K562 (cell line): ENCODE measurements around the gene FAM124A. TPM values are rescaled to one million over a fixed set of nuclear protein-coding genes. Genes with fewer than 3 reads are reported as not detected.

Experiments
- ATAC-seq: fragments of 200-7000 bp; cut with Tn5 transposase; 3 replicates; pipeline ENCODE4 v1.9.1; 2020; ENCODE audit warnings: moderate library complexity
- BruUV-seq: library from RNA; stranded (reverse); fragments of 400-500 nt; replicated peaks from 2 replicates; lab custom pipeline; 2021; lab: Mats Ljungman, UMichigan
- CTCF ChIA-PET: fragments of 300-600 bp; formaldehyde crosslinking; extraction: SDS; loops from one replicate; lab custom pipeline; 2021; ENCODE audit warnings: low intra/inter-chr PET ratio; lab: Yijun Ruan, JAX
- POLR2A ChIA-PET: fragments of 300-600, 350-650 bp; sonication (Branson Sonifier 250); formaldehyde crosslinking; extraction: SDS; loops from one replicate; lab custom pipeline; 2021; ENCODE audit warnings: antibody characterized with exemption, inconsistent platforms; lab: Yijun Ruan, JAX
- DNase-seq, 4 experiments: peaks; one replicate each; pipeline versions ENCODE4 v3.0.0 to v3.0.0-alpha.2; 2011 to 2018; ENCODE audit warnings: low spot score in 3 of 4, mixed read lengths in 3 of 4; ENCODE audit errors: extremely low read depth in 1 of 4
- FAIRE-seq: peaks from 2 replicates; lab custom pipeline; 2011; peaks lifted over from hg19 to GRCh38; lab: Jason Lieb, UNC
- H2AFZ ChIP-seq: 2 replicates; pipeline ENCODE4 v1.6.0; 2011; ENCODE audit warnings: low read depth, low read length, control low read depth, inconsistent platforms
- H3K27ac ChIP-seq: fragments of 200-600 bp; 3 replicates; pipeline ENCODE4 v1.8.0; 2011; ENCODE audit warnings: low read depth, mild to moderate bottlenecking, control low read depth, inconsistent platforms, low read length, moderate library complexity, mixed read lengths; ENCODE audit errors: extremely low read depth
- H3K27me3 ChIP-seq, 2 experiments: fragments of 300-600 bp in 1 of 2; 2 replicates in 1 of 2; 3 replicates in 1 of 2; pipeline versions ENCODE4 v1.6.0 to v1.8.0; 2011; ENCODE audit warnings: inconsistent platforms in 2 of 2, low read length in 2 of 2, mild to moderate bottlenecking in 1 of 2, mixed read lengths in 1 of 2, moderate library complexity in 1 of 2; ENCODE audit not compliant: control insufficient read depth in 2 of 2, insufficient read depth in 2 of 2
- H3K36me3 ChIP-seq: fragments of 300-600 bp; 3 replicates; pipeline ENCODE4 v1.8.0; 2011; ENCODE audit warnings: mild to moderate bottlenecking, low read length, inconsistent platforms; ENCODE audit not compliant: control insufficient read depth, insufficient read depth
- H3K4me1 ChIP-seq, 2 experiments: fragments of 200-600 bp in 1 of 2; replicated peaks in 1 of 2; 2 replicates in 1 of 2; 3 replicates in 1 of 2; pipeline versions ENCODE4 v1.5.1 to v1.8.0; 2011; ENCODE audit warnings: inconsistent platforms in 2 of 2, low read length in 2 of 2, mild to moderate bottlenecking in 1 of 2, mixed read lengths in 1 of 2, moderate library complexity in 1 of 2; ENCODE audit not compliant: control insufficient read depth in 2 of 2, insufficient read depth in 2 of 2
- H3K4me2 ChIP-seq: 2 replicates; pipeline ENCODE4 v1.6.1; 2011; ENCODE audit warnings: low read length, control low read depth, inconsistent platforms, mixed read lengths; ENCODE audit not compliant: insufficient read depth
- H3K4me3 ChIP-seq: fragments of 200-600 bp; sonication (generic), shearing (Covaris generic); 2 replicates; pipeline ENCODE4 v1.5.1; 2016; ENCODE audit warnings: control low read depth, inconsistent platforms
- H3K79me2 ChIP-seq: fragments of 200-600 bp; 3 replicates; pipeline ENCODE4 v1.8.0; 2011; ENCODE audit warnings: low read length, inconsistent platforms; ENCODE audit not compliant: control insufficient read depth, insufficient read depth
- H3K9ac ChIP-seq, 2 experiments: 2 replicates each; pipeline versions ENCODE4 v1.6.0 to v1.6.1; 2011; ENCODE audit warnings: low read depth in 2 of 2, low read length in 2 of 2, control low read depth in 1 of 2, inconsistent platforms in 1 of 2, mild to moderate bottlenecking in 1 of 2, mixed read lengths in 1 of 2; ENCODE audit not compliant: insufficient read depth in 1 of 2
- H3K9me1 ChIP-seq: one replicate; pipeline ENCODE4 v1.6.0; 2011; ENCODE audit warnings: inconsistent platforms, mild to moderate bottlenecking, low read length, moderate library complexity; ENCODE audit not compliant: control insufficient read depth, insufficient read depth
- H3K9me3 ChIP-seq: replicated peaks from 2 replicates; pipeline ENCODE4 v1.5.1; 2011; ENCODE audit warnings: low read depth, low read length, inconsistent platforms; ENCODE audit not compliant: control insufficient read depth, insufficient read depth
- H4K20me1 ChIP-seq: replicated peaks from 2 replicates; pipeline ENCODE4 v1.6.1; 2011; ENCODE audit warnings: low read length, inconsistent platforms, mixed read lengths; ENCODE audit not compliant: control insufficient read depth, insufficient read depth
- CBX2 ChIP-seq: fragments of 200-600 bp; sonication (generic); IDR thresholded peaks from one replicate; pipeline ENCODE4 v1.6.1; 2012; ENCODE audit warnings: mild to moderate bottlenecking, low read length, inconsistent platforms; ENCODE audit not compliant: insufficient read depth, poor library complexity, severe bottlenecking
- ETS2 ChIP-seq: IDR thresholded peaks from 2 replicates; pipeline ENCODE4 v1.6.1; 2016; ENCODE audit warnings: borderline replicate concordance, missing genetic modification characterization, mild to moderate bottlenecking, moderate library complexity, missing compliant biosample characterization; ENCODE audit not compliant: poor library complexity, severe bottlenecking
- HDAC8 ChIP-seq: fragments of 450-650 bp; IDR thresholded peaks from 2 replicates; pipeline ENCODE4 v1.6.1; 2016; ENCODE audit warnings: mild to moderate bottlenecking, missing genetic modification characterization, moderate library complexity, missing compliant biosample characterization
- HIVEP1 ChIP-seq: fragments of 250-450 bp; sonication (Bioruptor Pico); IDR thresholded peaks from 2 replicates; pipeline ENCODE4 v1.4.0; 2020; ENCODE audit warnings: mild to moderate bottlenecking
- KLF10 ChIP-seq: fragments of 250-450 bp; sonication (Bioruptor Pico); IDR thresholded peaks from 2 replicates; pipeline ENCODE4 v1.6.1; 2021; ENCODE audit warnings: matching md5 sums
- NFRKB ChIP-seq: fragments of 450-650 bp; IDR thresholded peaks from 2 replicates; pipeline ENCODE4 v1.6.1; 2016; ENCODE audit warnings: low read depth
- PHF21A ChIP-seq: fragments of 450-650 bp; IDR thresholded peaks from 2 replicates; pipeline ENCODE4 v1.6.1; 2017; ENCODE audit warnings: low read depth, borderline replicate concordance
- RAD21 ChIP-seq, 2 experiments: fragments of 250-450 bp in 1 of 2; fragments of 450-650 bp in 1 of 2; sonication (Bioruptor Pico) in 1 of 2; formaldehyde crosslinking in 1 of 2; IDR thresholded peaks in 1 of 2; conservative IDR thresholded peaks in 1 of 2; 2 replicates each; pipeline versions ENCODE4 v1.4.0 to v1.8.0; 2020 to 2022; ENCODE audit warnings: mild to moderate bottlenecking in 2 of 2, moderate library complexity in 1 of 2
- RB1 ChIP-seq: fragments of 450-650 bp; IDR thresholded peaks from 2 replicates; pipeline ENCODE4 v1.6.1; 2017; ENCODE audit warnings: low read depth, mild to moderate bottlenecking
- SMARCA5 ChIP-seq: fragments of 450-650 bp; IDR thresholded peaks from 2 replicates; pipeline ENCODE4 v1.6.1; 2016
- SMARCB1 ChIP-seq: IDR thresholded peaks from 2 replicates; pipeline ENCODE4 v1.6.1; 2011; ENCODE audit warnings: improper control_type of control experiment, low read depth; ENCODE audit not compliant: insufficient read length
- TCF15 ChIP-seq: fragments of 250-450 bp; sonication (Bioruptor Pico); IDR thresholded peaks from 2 replicates; pipeline ENCODE4 v1.8.0; 2022; ENCODE audit warnings: moderate library complexity, mild to moderate bottlenecking, inconsistent platforms
- ZNF121 ChIP-seq: sonication (generic); formaldehyde crosslinking; conservative IDR thresholded peaks from 2 replicates; pipeline ENCODE4 v1.8.0; 2022; ENCODE audit warnings: missing genetic modification reagents
- ZNF764 ChIP-seq: fragments of 250-450 bp; sonication (Bioruptor Pico); IDR thresholded peaks from 2 replicates; pipeline ENCODE4 v1.4.0; 2020; ENCODE audit warnings: low read depth, mild to moderate bottlenecking, moderate library complexity
- ZNF77 ChIP-seq: fragments of 250-450 bp; sonication (Bioruptor Pico); IDR thresholded peaks from 2 replicates; pipeline ENCODE4 v1.5.0; 2020
- WGBS: fragments of 100-300 bp; shearing (Covaris generic); methylation state at CpG from one replicate; pipeline ENCODE4 v1.1.6; 2016; ENCODE audit warnings: low coverage, mixed read lengths; ENCODE audit not compliant: insufficient coverage; ENCODE audit errors: missing lambda C conversion rate; 5-methylcytosine and 5-hydroxymethylcytosine counted together
- in situ Hi-C: fragments of 300-500 bp; cut with MboI; formaldehyde crosslinking; loops from 4 replicates; pipeline ENCODE4 v1.15.0; 2018; ENCODE audit warnings: inconsistent platforms, mixed read lengths
- intact Hi-C: fragments of 100-400 bp; cut with micrococcal nuclease; formaldehyde crosslinking; loops from 2 replicates; pipeline ENCODE4 v1.14.2; 2022
- polyA plus RNA-seq, 8 experiments: library from polyadenylated mRNA; depleted of rRNA in 4 of 8; stranded (reverse) in 5 of 8; unstranded in 3 of 8; fragments of >200 nt; fragmentation: Nextera tagmentation in 2 of 8; fragmentation: Illumina TruSeq in 1 of 8; extraction: Ambion mirVana in 2 of 8; extraction: Trizol in 1 of 8; gene quantifications; 2 replicates each; pipeline versions ENCODE4 v1.2.1 to v1.2.3, GENCODE V29; 2011 to 2014; ENCODE audit warnings: inconsistent platforms in 1 of 8, missing spikeins in 1 of 8
- total RNA-seq, 7 experiments: library from RNA; depleted of rRNA in 6 of 7; stranded (reverse); fragments of >200 nt in 6 of 7; fragmentation: Illumina TruSeq in 2 of 7; extraction: Trizol in 2 of 7; gene quantifications; 2 replicates each; pipeline versions ENCODE4 v1.2.1 to v1.2.3, GENCODE V29; 2011 to 2021; ENCODE audit warnings: low replicate concordance in 1 of 7
- TF ChIP-seq, protein P1 (sequence below): sonication (generic); formaldehyde crosslinking; IDR thresholded peaks from 2 replicates; pipeline ENCODE4 v1.5.0; 2020; ENCODE audit warnings: missing genetic modification reagents

Gene FAM124A
- total and polyA plus RNA-seq, 9 of the 15 experiments (the other 6 are each of a cell fraction or from before 2014, with no cell fraction given), result not detected

- no TSS peak for BruUV-seq
- no peak for ATAC-seq
- no peak overlapping the region for H3K4me2 ChIP-seq
- no peaks in the 10 kb centered on the region for H3K4me1 ChIP-seq
- no peak overlapping the region for H3K9ac ChIP-seq
- no peak for FAIRE-seq
- no peak overlapping the region for H3K27ac ChIP-seq
- H3K9me3 ChIP-seq, result no peaks in the 10 kb centered on the region
- no peak overlapping the region for H3K4me3 ChIP-seq
- H3K79me2 ChIP-seq, result no peaks in the 10 kb centered on the region
- intact Hi-C loops, result no loop called here
- no peak overlapping the region for H2AFZ ChIP-seq
- in situ Hi-C loops, result no loop called here
- H3K27me3 ChIP-seq, result peaks cover 2 to 30% of the 10 kb centered on the region in 2 experiments; a peak in 3 of 5 replicates
- H3K36me3 ChIP-seq, result no peaks in the 10 kb centered on the region
- POLR2A ChIA-PET, result interaction anchor here (0.6 kb wide), 1 partner anchor 14 kb away, joined by 3 read pairs; no protein-coding TSS in a partner anchor
- H3K9me1 ChIP-seq, result no peaks in the 10 kb centered on the region
- no peaks in the 10 kb centered on the region for H4K20me1 ChIP-seq
- no peak for DNase-seq
- TF ChIP-seq NFRKB (no peak), ZNF121 (peak; percentile 65)
- CTCF ChIA-PET, result interaction anchor here (0.6 kb wide), 1 partner anchor 22 kb away, joined by 4 read pairs; no protein-coding TSS in a partner anchor
Observed at GRCh38 chr13:51303882-51304281, 81.7 kb downstream of the FAM124A start.

DNA sequence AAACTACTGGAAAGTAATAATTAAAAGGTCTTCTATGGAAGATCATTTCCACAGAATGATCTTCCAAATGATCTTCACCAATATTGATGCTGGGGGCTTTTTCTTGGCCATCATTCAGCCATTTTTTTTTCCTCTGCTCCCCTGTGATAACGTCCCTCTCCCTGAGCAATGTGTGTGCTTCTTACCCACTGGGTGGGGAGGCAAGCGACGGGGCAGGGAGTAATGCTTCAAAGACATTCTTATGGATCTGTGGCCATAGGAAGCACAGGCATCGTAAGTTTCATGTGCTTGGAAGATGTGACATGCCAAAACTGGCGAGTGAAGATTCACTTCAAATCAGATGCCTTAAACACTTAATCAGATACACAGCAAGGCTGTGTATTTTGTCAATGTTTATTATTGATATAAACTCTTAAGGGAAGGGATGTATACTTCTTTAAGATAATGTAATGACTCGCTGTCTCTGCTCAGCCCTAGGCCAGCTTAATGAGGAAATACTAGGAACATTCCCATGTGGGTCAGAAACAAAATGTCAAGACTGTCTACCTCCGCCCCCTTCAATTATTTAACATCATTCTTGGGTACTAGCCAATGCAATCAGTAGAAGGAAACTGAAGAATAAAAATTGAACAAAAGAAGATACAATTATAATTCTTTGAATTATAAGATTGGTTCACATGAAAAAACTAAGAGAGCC, 83.2 kb downstream of the FAM124A start:
- H3K4me1 ChIP-seq, result no peaks in the 10 kb centered on the region
- peaks cover 2 to 15% of the 10 kb centered on the region in 2 experiments; a peak in 3 of 5 replicates for H3K27me3 ChIP-seq
- no peak overlapping the region for H3K4me3 ChIP-seq
- H3K9me3 ChIP-seq, result no peaks in the 10 kb centered on the region
- ChIA-PET CTCF (no interaction called here), POLR2A (no interaction called here)
- DNase-seq, result no peak
- H3K79me2 ChIP-seq, result no peaks in the 10 kb centered on the region
- WGBS, result 1% methylated on average over 7 of the region's 7 CpGs
- no peaks in the 10 kb centered on the region for H3K36me3 ChIP-seq
- no TSS peak for BruUV-seq
- in situ Hi-C loops, result no loop called here
- H3K4me2 ChIP-seq, result no peak overlapping the region
- no peak for FAIRE-seq
- no peak overlapping the region for H2AFZ ChIP-seq
- H3K9me1 ChIP-seq, result no peaks in the 10 kb centered on the region
- intact Hi-C loops, result no loop called here
- no peak overlapping the region for H3K27ac ChIP-seq
- no peaks in the 10 kb centered on the region for H4K20me1 ChIP-seq
- no peak for ATAC-seq
- H3K9ac ChIP-seq, result no peak overlapping the region
- TF ChIP-seq ETS2 (tag) (no peak), ZNF77 (no peak), KLF10 (CRISPR knock-in tag) (no peak), CBX2 (no peak), HDAC8 (no peak), HIVEP1 (no peak), ZNF764 (CRISPR knock-in tag) (no peak), SMARCA5 (no peak), RB1 (no peak), RAD21 (CRISPR knock-in tag; conservative IDR thresholded peaks at IDR 0.05 in 1 of 2, IDR thresholded peaks at IDR 0.05 in 1 of 2) (no peak), SMARCB1 (no peak), TCF15 (CRISPR knock-in tag) (no peak), PHF21A (no peak)
- TF ChIP-seq, protein P1, sequence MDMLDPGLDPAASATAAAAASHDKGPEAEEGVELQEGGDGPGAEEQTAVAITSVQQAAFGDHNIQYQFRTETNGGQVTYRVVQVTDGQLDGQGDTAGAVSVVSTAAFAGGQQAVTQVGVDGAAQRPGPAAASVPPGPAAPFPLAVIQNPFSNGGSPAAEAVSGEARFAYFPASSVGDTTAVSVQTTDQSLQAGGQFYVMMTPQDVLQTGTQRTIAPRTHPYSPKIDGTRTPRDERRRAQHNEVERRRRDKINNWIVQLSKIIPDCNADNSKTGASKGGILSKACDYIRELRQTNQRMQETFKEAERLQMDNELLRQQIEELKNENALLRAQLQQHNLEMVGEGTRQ, result no peak
